ENCODE measurements around the gene VENTX. TPM values are rescaled to one million over a fixed set of nuclear protein-coding genes. Genes with fewer than 3 reads are reported as not detected.

Gene VENTX
- polyA plus RNA-seq, 3 donors = 1.4 to 56.0 (median 1.6) TPM

GRCh38 chr10:133273534-133274143, 36.0 kb downstream of the VENTX start:
- Mint-ChIP-seq H3K36me3 (peaks cover 36 to 41% of the 10 kb centered on the region in 2 donors), H3K9me3 (peaks cover 0 to 2% (median 0%) of the 10 kb centered on the region in 7 donors), H3K4me1 (peaks cover 31% of the 10 kb centered on the region), H3K4me3 (no peak overlapping the region), H3K27me3 (ENCODE audit: low read depth in 3 of 3) (peaks cover 0 to 18% (median 2%) of the 10 kb centered on the region in 3 donors), H3K27ac (peak overlapping the region in 1 of 7 donors; percentile 15)
- Histone ChIP-seq H3K27me3 (ENCODE audit: control insufficient read depth in 2 of 2, insufficient read depth in 2 of 2, low read length in 2 of 2) (no peaks in the 10 kb centered on the region), H3K79me2 (ENCODE audit: insufficient read depth, low read length) (peaks cover 36% of the 10 kb centered on the region), H3K9ac (ENCODE audit: insufficient read depth, low read length, poor library complexity, severe bottlenecking) (no peak overlapping the region), H3K27ac (ENCODE audit: low read depth in 1 of 2, low read length in 2 of 2) (no peak overlapping the region), H4K20me1 (ENCODE audit: insufficient read depth, low read length) (peaks cover 69% of the 10 kb centered on the region), H3K9me3 (replicated peaks in 1 of 2; ENCODE audit: control insufficient read depth in 1 of 2, insufficient read depth in 1 of 2, low read length in 2 of 2) (no peaks in the 10 kb centered on the region), H2AFZ (ENCODE audit: insufficient read depth, low read depth, low read length, poor library complexity, severe bottlenecking) (no peak overlapping the region), H3K36me3 (replicated peaks in 1 of 2; ENCODE audit: control insufficient read depth in 1 of 2, insufficient read depth in 2 of 2, low read length in 2 of 2) (peaks cover 51 to 52% of the 10 kb centered on the region in 2 donors), H3K4me2 (replicated peaks; ENCODE audit: extremely low read depth, low read length, poor library complexity, severe bottlenecking) (no peak overlapping the region), H3K4me3 (replicated peaks in 1 of 3; ENCODE audit: low read depth in 2 of 3, low read length in 3 of 3) (no peak overlapping the region), H3K4me1 (ENCODE audit: control insufficient read depth in 1 of 2, insufficient read depth in 2 of 2, low read length in 2 of 2) (peaks cover 45 to 53% of the 10 kb centered on the region in 2 donors)
- no peak for TF ChIP-seq CTCF (IDR thresholded peaks at IDR 0.05)
- intact Hi-C loops (cut with micrococcal nuclease) = no loop called here
- 96% methylated on average over 21 of the region's 28 CpGs for WGBS (ENCODE audit: insufficient coverage)
- DNase-seq = no peak

GRCh38 chr10:133274751-133275683, 37.4 kb downstream of the VENTX start:
- intact Hi-C loops (cut with micrococcal nuclease) = no loop called here
- peaks cover 36% of the 10 kb centered on the region for H3K79me2 ChIP-seq (ENCODE audit: insufficient read depth, low read length)
- peak overlapping the region; percentile 99 for H3K4me2 ChIP-seq (replicated peaks; ENCODE audit: extremely low read depth, low read length, poor library complexity, severe bottlenecking)
- H3K27ac ChIP-seq (ENCODE audit: low read depth in 1 of 2, low read length in 2 of 2) = peak overlapping the region; percentile 82 to 99
- peak; percentile 87 to 93 (median 88) for DNase-seq
- Mint-ChIP-seq H3K9me3 (peaks cover 0 to 2% (median 0%) of the 10 kb centered on the region in 7 donors), H3K27ac (peak overlapping the region; percentile 87 to 96 (median 94)), H3K4me3 (peak overlapping the region; percentile 90 to 91), H3K36me3 (peaks cover 31 to 34% of the 10 kb centered on the region in 2 donors), H3K4me1 (peaks cover 45% of the 10 kb centered on the region), H3K27me3 (ENCODE audit: low read depth in 3 of 3) (peaks cover 0 to 18% (median 2%) of the 10 kb centered on the region in 3 donors)
- peak overlapping the region; percentile 97 for H3K9ac ChIP-seq (ENCODE audit: insufficient read depth, low read length, poor library complexity, severe bottlenecking)
- peaks cover 59 to 67% of the 10 kb centered on the region in 2 donors for H3K4me1 ChIP-seq (ENCODE audit: control insufficient read depth in 1 of 2, insufficient read depth in 2 of 2, low read length in 2 of 2)
- H3K9me3 ChIP-seq (replicated peaks in 1 of 2; ENCODE audit: control insufficient read depth in 1 of 2, insufficient read depth in 1 of 2, low read length in 2 of 2) = no peaks in the 10 kb centered on the region
- no peaks in the 10 kb centered on the region for H3K27me3 ChIP-seq (ENCODE audit: control insufficient read depth in 2 of 2, insufficient read depth in 2 of 2, low read length in 2 of 2)
- 3% methylated on average over 22 of the region's 26 CpGs for WGBS (ENCODE audit: insufficient coverage)
- peak overlapping the region; percentile 61 to 94 (median 81) for H3K4me3 ChIP-seq (replicated peaks in 1 of 3; ENCODE audit: low read depth in 2 of 3, low read length in 3 of 3)
- H4K20me1 ChIP-seq (ENCODE audit: insufficient read depth, low read length) = peaks cover 55% of the 10 kb centered on the region
- no peak overlapping the region for H2AFZ ChIP-seq (ENCODE audit: insufficient read depth, low read depth, low read length, poor library complexity, severe bottlenecking)
- H3K36me3 ChIP-seq (replicated peaks in 1 of 2; ENCODE audit: control insufficient read depth in 1 of 2, insufficient read depth in 2 of 2, low read length in 2 of 2) = peaks cover 39% of the 10 kb centered on the region in 2 donors
- no peak for TF ChIP-seq CTCF (IDR thresholded peaks at IDR 0.05)
